Keratinocyte (primary cell): ENCODE measurements around the gene CSNK1A1. TPM values are rescaled to one million over a fixed set of nuclear protein-coding genes. Genes with fewer than 3 reads are reported as not detected.

Source experiments
- DNase-seq: peaks from one replicate; pipeline ENCODE4 v3.0.0-alpha.2; 2011; ENCODE audit warnings: low read depth, missing footprints, low spot score
- FAIRE-seq: peaks from 2 replicates; lab custom pipeline; 2011; peaks lifted over from hg19 to GRCh38; lab: Jason Lieb, UNC
- H2AFZ ChIP-seq: 2 replicates; pipeline ENCODE4 v1.6.0; 2012; ENCODE audit warnings: low read length, control low read depth, inconsistent platforms; ENCODE audit not compliant: control insufficient read depth
- H3K27ac ChIP-seq: 2 replicates; pipeline ENCODE4 v1.5.1; 2011; ENCODE audit warnings: low read length; ENCODE audit not compliant: control insufficient read depth, insufficient read depth
- H3K27me3 ChIP-seq: 3 replicates; pipeline ENCODE4 v1.6.0; 2011; ENCODE audit warnings: low read length; ENCODE audit not compliant: control insufficient read depth, insufficient read depth; ENCODE audit errors: extremely low read depth
- H3K36me3 ChIP-seq, 2 experiments: 2 replicates in 1 of 2; 3 replicates in 1 of 2; pipeline ENCODE4 v1.5.1; 2011; ENCODE audit warnings: low read length in 2 of 2, mild to moderate bottlenecking in 1 of 2; ENCODE audit not compliant: control insufficient read depth in 2 of 2, insufficient read depth in 2 of 2; ENCODE audit errors: extremely low read depth in 1 of 2
- H3K4me1 ChIP-seq: 3 replicates; pipeline ENCODE4 v1.5.1; 2011; ENCODE audit warnings: low read length; ENCODE audit not compliant: control insufficient read depth, insufficient read depth; ENCODE audit errors: extremely low read depth
- H3K4me2 ChIP-seq: 3 replicates; pipeline ENCODE4 v1.6.0; 2011; ENCODE audit warnings: low read depth, low read length; ENCODE audit not compliant: control insufficient read depth, insufficient read depth; ENCODE audit errors: extremely low read depth
- H3K4me3 ChIP-seq, 3 experiments: fragments of 200-600 bp in 1 of 3; sonication (generic) in 1 of 3; 2 replicates in 2 of 3; 3 replicates in 1 of 3; pipeline ENCODE4 v1.5.1; 2011 to 2016; ENCODE audit warnings: low read length in 3 of 3, mild to moderate bottlenecking in 3 of 3, control low read depth in 2 of 3, inconsistent platforms in 1 of 3, low read depth in 1 of 3, mixed read lengths in 1 of 3, mixed run types in 1 of 3, moderate library complexity in 1 of 3; ENCODE audit not compliant: control insufficient read depth in 2 of 3, insufficient read depth in 2 of 3; ENCODE audit errors: extremely low read depth in 1 of 3
- H3K79me2 ChIP-seq: 2 replicates; pipeline ENCODE4 v1.6.0; 2012; ENCODE audit warnings: low read length; ENCODE audit not compliant: control insufficient read depth, insufficient read depth
- H3K9ac ChIP-seq: 3 replicates; pipeline ENCODE4 v1.6.0; 2011; ENCODE audit warnings: low read length; ENCODE audit not compliant: control insufficient read depth, insufficient read depth; ENCODE audit errors: extremely low read depth
- H3K9me1 ChIP-seq: 3 replicates; pipeline ENCODE4 v1.6.0; 2011; ENCODE audit warnings: low read length; ENCODE audit not compliant: control insufficient read depth, insufficient read depth; ENCODE audit errors: extremely low read depth
- H3K9me3 ChIP-seq: 2 replicates; pipeline ENCODE4 v1.5.1; 2012; ENCODE audit warnings: low read depth, low read length; ENCODE audit not compliant: control insufficient read depth
- H4K20me1 ChIP-seq: 3 replicates; pipeline ENCODE4 v1.6.0; 2011; ENCODE audit warnings: low read length; ENCODE audit not compliant: control insufficient read depth, insufficient read depth; ENCODE audit errors: extremely low read depth
- EZH2 ChIP-seq: IDR thresholded peaks from one replicate; pipeline ENCODE4 v1.6.1; 2012; ENCODE audit warnings: inconsistent platforms, mild to moderate bottlenecking, low read length, moderate library complexity
- dilution Hi-C: fragments of 300-500 bp; cut with MboI; formaldehyde crosslinking; loops from one replicate; pipeline ENCODE4 v1.7.0; 2020; ENCODE audit warnings: low sequenced_read_pairs; ENCODE audit not compliant: extremely low pct_ligation_motif_present
- polyA plus RNA-seq, 5 experiments: library from polyadenylated mRNA; depleted of rRNA in 3 of 5; stranded (reverse) in 3 of 5; stranded (forward) in 1 of 5; unstranded in 1 of 5; fragments of >200 nt; gene quantifications; 1 replicate in 1 of 5; 2 replicates in 3 of 5; 3 replicates in 1 of 5; pipeline versions ENCODE4 v1.2.1 to v1.2.3, GENCODE V29; 2011 to 2012; ENCODE audit warnings: missing spikeins in 2 of 5, low read depth in 1 of 5, low replicate concordance in 1 of 5
- TF ChIP-seq, protein P1 (sequence below), 3 experiments: IDR thresholded peaks in 1 of 3; conservative IDR thresholded peaks in 1 of 3; optimal IDR thresholded peaks in 1 of 3; 2 replicates in 2 of 3; 3 replicates in 1 of 3; pipeline versions ENCODE3 to v1.5.1; 2011; ENCODE audit warnings: low read length in 3 of 3, mild to moderate bottlenecking in 3 of 3, moderate library complexity in 2 of 3, control low read depth in 1 of 3, inconsistent platforms in 1 of 3; ENCODE audit not compliant: insufficient read depth in 2 of 3; ENCODE audit errors: extremely low read depth in 1 of 3

The CSNK1A1 gene
- polyA plus RNA-seq, 1 donor (not counting 4 experiments of a cell fraction or from before 2014, with no cell fraction given): 289 TPM

DNA sequence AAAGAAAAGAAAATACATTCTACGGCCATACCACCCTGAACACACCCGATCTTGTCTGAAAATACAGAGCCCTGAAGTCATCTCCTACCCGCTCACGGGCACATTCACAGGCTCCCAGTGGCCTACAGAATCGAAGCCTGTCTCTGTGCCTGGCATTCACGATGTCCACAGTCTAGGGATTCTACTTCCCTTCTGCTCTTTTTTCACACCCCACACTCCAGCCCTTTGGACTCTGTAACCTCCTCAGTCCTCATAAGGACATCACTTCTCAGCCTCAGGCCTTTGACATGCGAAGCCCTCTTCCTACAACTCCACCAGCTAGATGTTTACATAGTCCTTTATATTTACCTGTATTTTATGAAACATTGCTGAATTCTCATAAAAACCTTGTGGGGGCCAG is 77.8 kb downstream of the CSNK1A1 start:
- no peaks in the 10 kb centered on the region for H3K79me2 ChIP-seq
- H3K4me1 ChIP-seq: peaks cover 21% of the 10 kb centered on the region
- no peak overlapping the region for H2AFZ ChIP-seq
- dilution Hi-C loops: no loop called here
- H3K4me3 ChIP-seq: no peak overlapping the region
- DNase-seq (no peak), FAIRE-seq (peak; percentile 17)
- H3K9me3 ChIP-seq: no peaks in the 10 kb centered on the region
- no peak overlapping the region for H3K9ac ChIP-seq
- H4K20me1 ChIP-seq: no peaks in the 10 kb centered on the region
- no peak overlapping the region for H3K27ac ChIP-seq
- H3K9me1 ChIP-seq: no peaks in the 10 kb centered on the region
- no peak overlapping the region for H3K4me2 ChIP-seq
- H3K27me3 ChIP-seq: no peaks in the 10 kb centered on the region
- no peaks in the 10 kb centered on the region for H3K36me3 ChIP-seq
- TF ChIP-seq EZH2: no peak
- TF ChIP-seq, protein P1, sequence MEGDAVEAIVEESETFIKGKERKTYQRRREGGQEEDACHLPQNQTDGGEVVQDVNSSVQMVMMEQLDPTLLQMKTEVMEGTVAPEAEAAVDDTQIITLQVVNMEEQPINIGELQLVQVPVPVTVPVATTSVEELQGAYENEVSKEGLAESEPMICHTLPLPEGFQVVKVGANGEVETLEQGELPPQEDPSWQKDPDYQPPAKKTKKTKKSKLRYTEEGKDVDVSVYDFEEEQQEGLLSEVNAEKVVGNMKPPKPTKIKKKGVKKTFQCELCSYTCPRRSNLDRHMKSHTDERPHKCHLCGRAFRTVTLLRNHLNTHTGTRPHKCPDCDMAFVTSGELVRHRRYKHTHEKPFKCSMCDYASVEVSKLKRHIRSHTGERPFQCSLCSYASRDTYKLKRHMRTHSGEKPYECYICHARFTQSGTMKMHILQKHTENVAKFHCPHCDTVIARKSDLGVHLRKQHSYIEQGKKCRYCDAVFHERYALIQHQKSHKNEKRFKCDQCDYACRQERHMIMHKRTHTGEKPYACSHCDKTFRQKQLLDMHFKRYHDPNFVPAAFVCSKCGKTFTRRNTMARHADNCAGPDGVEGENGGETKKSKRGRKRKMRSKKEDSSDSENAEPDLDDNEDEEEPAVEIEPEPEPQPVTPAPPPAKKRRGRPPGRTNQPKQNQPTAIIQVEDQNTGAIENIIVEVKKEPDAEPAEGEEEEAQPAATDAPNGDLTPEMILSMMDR (optimal IDR thresholded peaks at IDR 0.05 in 1 of 3, IDR thresholded peaks at IDR 0.05 in 1 of 3, conservative IDR thresholded peaks at IDR 0.05 in 1 of 3; ENCODE audit: extremely low read depth in 1 of 3, insufficient read depth in 2 of 3, low read length in 3 of 3): no peak

DNA sequence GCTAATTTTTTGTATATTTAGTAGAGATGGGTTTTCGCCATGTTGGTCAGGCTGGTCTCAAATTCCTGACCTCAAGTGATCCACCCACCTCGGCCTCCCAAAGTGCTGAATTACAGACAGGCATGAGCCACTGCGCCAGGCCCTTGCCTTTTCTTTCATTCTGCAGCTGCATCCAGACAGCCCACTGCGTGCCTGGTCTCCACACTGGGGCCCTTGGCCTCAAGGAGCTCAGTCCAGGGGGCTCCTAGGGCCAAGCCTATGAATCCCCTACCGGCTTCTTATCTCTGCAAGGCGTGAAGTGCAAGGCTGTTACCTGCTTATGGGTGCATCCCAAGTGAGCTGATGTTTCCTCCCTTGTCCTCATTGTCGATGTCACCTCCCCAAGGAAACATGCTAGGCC is 78.8 kb downstream of the CSNK1A1 start:
- dilution Hi-C loops: no loop called here
- H3K4me2 ChIP-seq: no peak overlapping the region
- no peak overlapping the region for H3K9ac ChIP-seq
- H3K9me3 ChIP-seq: no peaks in the 10 kb centered on the region
- H3K27me3 ChIP-seq: no peaks in the 10 kb centered on the region
- H4K20me1 ChIP-seq: no peaks in the 10 kb centered on the region
- no peak overlapping the region for H3K27ac ChIP-seq
- no peaks in the 10 kb centered on the region for H3K36me3 ChIP-seq
- FAIRE-seq (no peak), DNase-seq (no peak)
- no peak overlapping the region for H2AFZ ChIP-seq
- peaks cover 21% of the 10 kb centered on the region for H3K4me1 ChIP-seq
- no peak overlapping the region for H3K4me3 ChIP-seq
- TF ChIP-seq EZH2: no peak
- TF ChIP-seq, protein P1 (optimal IDR thresholded peaks at IDR 0.05 in 1 of 3, IDR thresholded peaks at IDR 0.05 in 1 of 3, conservative IDR thresholded peaks at IDR 0.05 in 1 of 3; ENCODE audit: extremely low read depth in 1 of 3, insufficient read depth in 2 of 3, low read length in 3 of 3): no peak
- H3K9me1 ChIP-seq: no peaks in the 10 kb centered on the region
- H3K79me2 ChIP-seq: no peaks in the 10 kb centered on the region
